ENCODE measurements around the gene CBLIF.
"Not testable (repeated sequence)": the region's sequence is repeated elsewhere in the genome, so short reads cannot be mapped to it uniquely, and the experiment has no call there.

CBLIF gene

DNA sequence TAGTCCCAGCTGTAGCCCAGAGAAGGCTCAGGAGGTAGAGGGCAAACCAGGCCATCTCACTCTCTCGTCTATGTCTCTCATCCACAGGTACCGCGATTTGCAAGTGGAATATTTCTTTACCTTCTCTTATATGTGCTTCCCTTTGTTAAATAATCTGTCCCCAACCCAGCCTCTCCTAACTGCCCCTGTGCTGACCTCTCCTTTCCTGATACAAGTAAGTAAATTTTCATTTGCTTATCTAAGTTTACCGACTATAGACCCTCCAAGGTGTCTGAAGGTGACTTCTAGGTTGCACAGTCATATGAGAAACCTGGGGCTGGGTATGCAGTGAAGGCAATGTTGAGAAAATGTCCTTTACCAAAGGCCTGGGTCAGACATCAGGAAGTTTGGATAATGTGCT lies at the start of gene CBLIF:
TSS of gene CBLIF (minus strand) at position 101 of the 400 bp plus-strand sequence. CDS start at position 55, 46 bp downstream.
- in situ Hi-C loops (cut with MboI; ENCODE audit: low sequenced_read_pairs) = loop anchor here (25.0 kb wide), 1 partner anchor 292 kb away; no protein-coding TSS in a partner anchor

DNA sequence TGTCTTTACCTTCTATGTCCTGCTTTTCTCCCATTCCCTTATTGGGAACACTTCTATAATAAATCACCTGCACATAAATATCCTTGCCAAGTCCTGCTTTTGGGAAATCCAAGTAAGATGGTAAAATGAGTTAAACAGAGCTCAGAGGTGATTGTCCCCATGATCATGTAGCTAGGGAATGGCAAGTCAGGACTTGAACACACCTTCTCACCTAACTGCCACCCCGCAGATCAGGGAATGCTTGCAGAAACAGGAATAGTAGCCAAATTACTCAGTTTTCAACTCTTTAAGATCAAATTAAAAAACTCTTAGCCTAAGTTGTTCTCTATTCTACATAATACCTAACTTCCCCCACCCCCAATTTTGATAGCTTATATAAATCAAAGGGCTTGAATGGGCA lies 49.3 kb upstream of the CBLIF start:
- in situ Hi-C loops (cut with MboI; ENCODE audit: low sequenced_read_pairs) = no loop called here

DNA sequence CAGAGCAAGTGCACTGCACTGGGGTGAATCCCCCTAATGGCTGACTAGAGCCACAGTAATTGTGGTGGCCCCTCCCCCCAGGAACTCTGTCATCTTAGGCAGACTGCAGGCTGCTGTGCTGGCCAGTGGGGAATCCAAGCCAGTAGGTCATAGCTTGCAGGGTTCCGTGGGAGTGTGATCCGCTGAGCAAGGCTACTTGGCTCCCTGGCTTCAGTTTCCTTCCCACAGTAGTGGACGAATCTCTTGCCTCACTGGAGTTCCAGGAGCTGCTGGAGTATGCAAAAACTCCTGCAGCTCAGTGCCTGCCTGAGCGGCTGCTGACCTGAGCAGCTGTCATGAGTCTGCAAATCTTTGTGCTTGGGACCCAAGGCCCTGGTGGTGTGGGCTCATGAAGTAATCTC lies 46.5 kb upstream of the CBLIF start:
- in situ Hi-C loops (cut with MboI; ENCODE audit: low sequenced_read_pairs) = no loop called here

DNA sequence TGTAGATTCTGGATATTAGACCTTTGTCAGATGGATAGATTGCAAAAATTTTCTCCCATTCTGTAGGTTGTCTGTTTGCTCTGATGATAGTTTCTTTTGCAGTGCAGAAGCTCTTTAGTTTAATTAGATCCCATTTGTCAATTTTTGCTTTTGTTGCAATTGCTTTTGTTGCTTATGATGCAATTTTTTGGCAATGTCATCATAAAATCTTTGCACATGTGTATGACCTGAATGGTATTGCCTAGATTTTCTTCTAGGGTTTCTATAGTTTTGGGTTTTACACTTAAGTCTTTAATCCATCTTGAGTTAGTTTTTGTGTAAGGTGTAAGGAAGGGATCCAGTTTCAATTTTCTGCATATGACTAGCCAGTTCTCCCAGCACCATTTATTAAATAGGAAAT lies 41.9 kb upstream of the CBLIF start:
- in situ Hi-C loops (cut with MboI; ENCODE audit: low sequenced_read_pairs) = not testable (repeated sequence)

DNA sequence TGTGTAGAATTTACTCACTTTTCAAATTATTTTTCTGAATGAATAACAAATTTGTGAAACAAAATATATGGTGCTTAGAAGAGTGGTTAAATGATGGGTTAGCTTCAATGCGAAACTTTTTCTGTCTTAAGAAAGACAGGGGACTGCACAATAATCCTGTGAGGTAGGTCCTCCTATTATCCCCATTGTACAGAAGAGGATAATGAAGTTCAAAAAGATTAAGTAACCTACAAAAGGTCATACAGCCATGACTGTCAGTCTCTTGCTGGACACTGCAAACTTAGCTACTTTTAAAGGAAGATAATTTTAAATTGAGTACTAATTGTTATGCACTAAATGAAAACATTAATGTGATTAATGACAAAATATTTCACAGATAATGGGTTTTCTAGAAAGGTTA lies 38.3 kb upstream of the CBLIF start:
- in situ Hi-C loops (cut with MboI; ENCODE audit: low sequenced_read_pairs) = no loop called here

DNA sequence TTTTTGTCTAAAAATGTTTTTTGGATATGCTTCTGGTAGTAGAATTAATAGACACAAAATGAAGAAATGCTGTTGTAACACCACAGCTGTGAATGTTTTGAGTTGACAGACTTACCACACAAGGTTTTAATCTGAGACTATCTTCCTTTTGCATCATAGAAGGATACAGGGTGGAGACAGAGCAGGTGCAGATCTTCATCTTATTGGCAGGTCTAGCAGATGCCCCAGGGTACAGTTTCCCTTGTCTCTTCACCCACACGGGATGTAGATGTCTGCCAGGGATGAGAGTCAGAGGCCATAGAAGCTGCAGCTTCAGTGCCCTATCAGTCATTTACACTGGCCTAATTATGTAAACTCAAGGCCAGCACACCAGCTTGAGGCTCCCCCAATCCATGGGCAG lies 34.3 kb upstream of the CBLIF start:
- in situ Hi-C loops (cut with MboI; ENCODE audit: low sequenced_read_pairs) = no loop called here

DNA sequence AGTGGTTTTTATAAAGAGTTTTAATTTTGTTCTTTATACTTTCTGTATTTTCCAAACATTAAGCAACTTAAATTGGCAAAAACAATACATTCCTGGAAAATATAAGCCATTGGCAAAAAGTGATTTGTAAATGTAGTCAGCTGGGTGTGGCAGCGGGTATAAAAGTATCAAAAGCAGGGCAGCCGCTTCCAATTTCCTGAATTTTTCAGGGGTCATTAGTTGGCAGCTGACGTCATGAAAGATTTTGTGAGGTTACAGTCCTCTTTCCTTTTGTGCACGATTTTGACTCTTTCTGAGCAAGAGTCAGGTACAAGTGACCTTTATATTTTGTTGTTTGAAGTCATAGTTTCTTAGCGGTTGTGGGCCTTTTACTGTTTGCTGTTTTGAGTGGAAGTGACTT lies 33.3 kb upstream of the CBLIF start, which contains the start of gene OOSP3:
TSS of gene OOSP3 (plus strand) at position 208 of the 400 bp plus-strand sequence. CDS start at position 235, 27 bp downstream.
- in situ Hi-C loops (cut with MboI; ENCODE audit: low sequenced_read_pairs) = no loop called here

DNA sequence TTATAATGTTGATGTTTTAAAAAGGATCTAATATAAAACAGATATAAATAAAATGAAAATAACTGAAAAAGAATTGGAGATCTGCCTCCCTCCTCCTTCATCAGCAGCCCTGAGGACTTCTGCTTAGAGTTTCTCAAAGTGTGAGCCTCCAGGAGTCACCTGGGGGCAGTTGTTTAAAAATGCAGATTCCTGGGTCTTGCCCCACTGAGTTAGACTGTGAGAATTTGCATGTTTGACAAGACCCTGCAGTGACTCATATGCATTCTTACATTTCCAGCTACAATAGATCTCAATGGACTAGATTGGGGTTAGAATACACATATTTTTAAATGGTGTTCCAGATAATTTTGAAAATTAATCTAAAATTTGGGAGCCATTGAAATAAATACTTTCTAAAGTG lies 32.5 kb upstream of the CBLIF start:
- in situ Hi-C loops (cut with MboI; ENCODE audit: low sequenced_read_pairs) = no loop called here

DNA sequence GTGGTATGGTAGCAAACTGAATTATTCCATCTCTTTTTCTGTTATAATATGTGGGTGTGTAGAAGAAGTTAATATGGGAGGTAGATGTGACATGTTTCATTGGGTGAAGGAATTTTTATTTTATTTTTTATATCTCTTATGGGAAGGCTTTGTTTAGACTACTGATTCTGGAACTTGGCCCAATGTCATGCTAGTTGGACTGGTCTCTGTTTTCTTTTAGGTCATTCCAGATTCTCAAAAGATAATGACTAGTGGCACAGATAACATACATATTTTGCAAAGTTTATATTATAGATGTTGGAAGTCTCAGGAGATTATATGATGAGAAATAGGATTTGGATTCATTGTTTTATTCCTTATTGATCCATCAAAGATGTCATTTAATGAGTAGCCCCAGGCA lies 32.0 kb upstream of the CBLIF start:
- in situ Hi-C loops (cut with MboI; ENCODE audit: low sequenced_read_pairs) = no loop called here

DNA sequence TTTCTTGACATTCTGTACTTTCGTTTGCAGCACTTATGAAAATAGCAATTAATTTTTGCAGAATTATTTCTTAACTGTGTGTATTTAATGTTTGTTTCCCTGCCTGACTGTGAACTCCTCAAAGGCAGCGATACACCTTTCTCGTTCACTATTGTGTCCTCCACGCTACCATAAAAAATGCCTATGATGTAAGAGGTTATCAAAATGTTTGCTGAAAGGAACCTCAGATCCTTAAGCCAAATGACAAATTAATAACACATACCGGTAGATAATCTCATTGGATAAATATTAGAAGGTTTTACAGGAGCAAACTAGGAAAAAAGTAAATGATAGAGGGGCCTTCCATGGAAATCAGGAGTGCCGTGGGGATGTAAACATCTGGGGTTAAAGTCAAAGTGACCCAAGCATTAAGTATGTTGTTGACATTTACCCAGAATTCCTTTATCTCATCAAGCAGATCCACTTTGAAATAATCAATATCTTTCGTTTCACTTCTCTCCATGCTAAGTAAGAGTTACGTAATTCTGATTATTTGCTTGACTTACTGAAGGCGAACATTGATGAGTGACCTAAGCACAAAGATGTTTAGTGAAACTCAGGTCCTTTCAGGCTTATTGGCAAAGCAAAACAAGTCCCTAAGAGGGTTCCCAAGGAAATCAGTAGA lies 30.7 kb upstream of the CBLIF start:
- in situ Hi-C loops (cut with MboI; ENCODE audit: low sequenced_read_pairs) = no loop called here

DNA sequence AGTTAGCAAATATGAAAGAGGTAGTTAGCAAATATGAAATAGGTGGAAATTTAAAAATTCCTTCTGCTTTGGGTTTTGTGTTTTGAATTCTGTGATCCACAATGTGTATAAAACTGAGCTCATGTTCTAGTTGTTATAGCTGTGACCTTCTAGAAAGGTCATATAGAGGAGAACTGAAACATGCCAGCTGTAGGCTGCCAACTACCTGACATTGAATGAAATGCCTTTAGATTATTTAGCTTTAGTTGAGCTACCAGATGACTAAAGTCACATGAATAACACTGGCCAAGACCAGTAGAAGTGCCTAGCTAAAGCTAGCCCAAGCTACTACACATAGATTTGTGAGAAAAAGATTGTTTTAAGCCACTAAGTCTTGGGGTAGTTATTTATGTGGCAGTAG lies 26.8 kb upstream of the CBLIF start:
- in situ Hi-C loops (cut with MboI; ENCODE audit: low sequenced_read_pairs) = no loop called here

DNA sequence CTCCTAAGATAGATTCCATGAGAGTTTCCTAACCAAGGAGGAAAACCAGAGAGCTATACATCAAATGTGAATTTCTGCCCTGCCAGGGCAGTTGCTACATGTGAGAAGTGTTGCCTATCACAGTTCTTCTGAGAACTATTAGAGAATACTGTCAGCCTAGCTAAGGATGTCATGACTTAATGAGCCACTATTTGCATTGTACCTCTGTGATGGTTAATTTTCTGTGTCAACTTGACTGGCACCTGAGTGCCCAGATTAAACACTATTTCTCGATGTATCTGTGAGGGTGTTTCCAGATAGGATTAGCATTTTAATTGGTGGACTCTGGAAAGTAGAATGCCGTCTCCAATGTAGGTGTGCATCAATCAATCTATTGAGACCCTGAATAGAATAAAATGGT lies 22.6 kb upstream of the CBLIF start:
- in situ Hi-C loops (cut with MboI; ENCODE audit: low sequenced_read_pairs) = no loop called here

DNA sequence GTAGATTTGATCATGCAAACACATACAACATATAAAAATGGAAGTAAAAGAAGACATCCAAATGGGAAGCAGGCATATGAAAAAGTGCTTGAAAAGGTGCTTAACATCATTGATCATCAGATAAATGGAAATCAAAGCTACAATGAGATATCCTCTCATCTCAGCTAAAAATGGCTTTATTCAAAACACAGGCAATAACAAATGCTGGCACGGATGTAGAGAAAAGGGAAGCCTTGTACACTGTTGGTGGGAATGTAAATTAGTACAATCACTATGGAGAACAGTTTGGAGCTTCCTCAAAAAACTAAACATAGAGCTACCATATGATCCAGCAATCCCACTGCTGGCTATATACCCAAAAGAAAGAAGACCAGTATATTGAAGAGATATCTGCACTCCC lies 21.5 kb upstream of the CBLIF start:
- in situ Hi-C loops (cut with MboI; ENCODE audit: low sequenced_read_pairs) = no loop called here

DNA sequence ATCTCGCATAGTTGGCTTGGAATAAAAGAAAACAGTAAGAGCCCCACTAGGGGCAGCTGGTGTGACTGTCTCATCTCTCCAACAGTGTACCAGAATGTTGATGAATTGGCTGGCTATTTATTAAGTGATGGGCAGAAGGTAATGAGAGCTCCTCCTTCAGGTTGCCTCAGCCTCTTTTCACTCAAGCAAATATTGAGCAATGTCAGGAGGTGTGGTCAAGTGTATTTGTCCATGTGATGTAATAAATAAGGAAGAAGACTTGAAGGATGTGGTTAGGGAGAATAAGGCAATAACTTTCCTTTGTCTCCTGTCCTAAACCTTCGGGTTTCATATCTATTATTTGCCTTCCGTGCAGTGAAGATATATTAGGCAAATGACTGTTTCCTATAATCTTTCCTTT lies 21.1 kb upstream of the CBLIF start, which contains the start of gene TCN1:
TSS of gene TCN1 (minus strand) at position 91 of the 400 bp plus-strand sequence. CDS start at position 74, 17 bp downstream.
- in situ Hi-C loops (cut with MboI; ENCODE audit: low sequenced_read_pairs) = no loop called here

DNA sequence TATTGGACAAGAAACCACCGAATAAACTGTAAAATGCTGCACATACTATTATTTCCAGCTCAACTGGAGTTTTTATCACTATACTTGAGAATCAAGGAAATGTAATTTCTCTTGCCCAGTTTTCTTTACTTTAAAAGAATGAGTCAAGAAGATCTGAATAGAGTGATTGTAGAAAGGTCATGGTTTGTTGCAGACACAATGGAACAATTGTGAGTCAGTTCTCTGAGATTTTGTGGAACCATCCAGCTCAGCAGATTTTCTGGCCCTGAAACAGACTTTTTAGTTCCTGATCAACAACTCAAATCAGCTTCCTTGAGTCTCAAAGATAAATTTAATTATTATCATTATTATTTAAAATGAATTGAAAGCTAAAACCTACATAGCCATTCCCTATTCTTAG lies 19.7 kb upstream of the CBLIF start:
- in situ Hi-C loops (cut with MboI; ENCODE audit: low sequenced_read_pairs) = no loop called here

DNA sequence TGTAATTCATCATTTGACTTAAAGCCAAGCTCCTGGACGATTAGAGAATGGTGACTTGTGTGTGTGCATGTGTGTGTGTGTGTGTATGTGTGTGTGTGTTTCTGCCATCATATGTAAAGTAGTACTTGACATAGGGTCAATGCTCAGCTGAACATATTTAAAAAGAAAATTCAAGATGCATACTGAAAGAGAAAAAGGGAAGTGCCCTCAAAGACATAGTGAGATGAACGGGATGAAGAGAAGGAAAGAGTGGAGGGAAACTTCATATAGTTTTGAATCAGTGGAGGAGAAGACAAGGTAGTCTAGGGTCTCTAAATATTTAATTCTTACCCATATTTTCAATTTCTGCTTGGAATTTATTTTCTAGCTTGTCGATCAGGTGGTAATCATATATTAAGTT lies 17.0 kb upstream of the CBLIF start:
- in situ Hi-C loops (cut with MboI; ENCODE audit: low sequenced_read_pairs) = no loop called here

DNA sequence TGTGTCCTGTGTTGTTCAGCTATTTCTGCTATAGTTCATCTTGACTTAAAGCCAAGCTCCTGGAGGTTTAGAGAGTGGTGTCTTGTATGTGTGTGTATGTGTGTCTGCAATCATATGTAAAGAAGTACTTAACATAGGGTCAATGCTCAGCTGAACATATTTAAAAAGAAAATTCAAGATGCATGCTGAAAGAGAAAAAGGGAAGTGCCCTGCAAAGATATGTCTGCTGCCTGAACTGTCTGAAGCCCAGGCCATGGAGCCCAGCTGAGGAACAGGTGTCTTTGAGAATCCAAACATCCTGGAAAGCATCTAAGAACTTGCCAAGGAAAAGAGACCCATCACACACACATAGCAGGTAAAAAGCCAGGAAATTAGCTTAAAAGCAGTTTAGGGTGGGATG lies 14.4 kb upstream of the CBLIF start:
- in situ Hi-C loops (cut with MboI; ENCODE audit: low sequenced_read_pairs) = no loop called here

DNA sequence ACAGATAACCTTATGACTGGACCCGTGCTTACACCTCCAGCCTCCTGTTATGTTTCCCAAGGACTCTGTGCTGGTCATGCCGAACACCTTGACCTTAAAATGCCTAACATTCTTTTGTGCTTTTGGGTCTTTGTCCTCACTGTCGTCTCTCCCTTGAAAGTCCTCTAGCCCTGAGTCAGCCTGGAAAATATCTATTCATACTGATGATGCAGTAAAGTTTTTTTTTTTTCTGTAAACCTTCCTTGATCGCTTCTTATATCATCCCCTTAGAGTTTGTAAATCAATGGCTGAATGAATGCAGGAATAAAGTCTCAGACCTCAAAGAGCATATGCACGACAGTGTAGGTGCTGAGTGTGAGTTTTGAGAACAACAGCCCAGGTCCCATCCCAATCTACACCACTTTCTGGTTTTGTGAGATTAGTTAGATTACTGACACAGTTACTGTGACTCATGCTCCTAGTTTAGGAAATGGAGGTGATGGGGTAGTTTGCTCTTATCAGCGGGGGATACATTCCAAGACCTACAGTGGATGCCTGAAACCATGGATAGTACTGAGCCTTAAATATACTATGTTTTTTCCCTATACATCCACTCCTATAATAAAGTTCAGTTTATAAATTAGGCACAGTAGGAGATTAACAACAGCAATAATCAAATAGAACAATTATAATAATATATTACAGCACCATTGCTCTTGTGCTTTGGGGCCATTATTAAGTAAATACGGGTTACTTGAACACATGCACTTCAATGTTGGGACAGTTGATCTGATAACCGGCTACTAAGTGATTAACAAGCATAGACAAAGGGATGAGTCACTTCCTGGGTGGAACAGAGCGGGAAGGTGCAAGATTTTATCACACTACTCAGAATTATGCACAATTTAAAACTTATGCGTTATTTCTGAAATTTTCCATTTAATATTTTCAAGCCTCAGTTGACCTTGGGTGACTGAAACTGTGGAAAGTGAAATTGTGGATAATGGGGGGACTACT lies 12.4 kb upstream of the CBLIF start:
- in situ Hi-C loops (cut with MboI; ENCODE audit: low sequenced_read_pairs) = no loop called here

DNA sequence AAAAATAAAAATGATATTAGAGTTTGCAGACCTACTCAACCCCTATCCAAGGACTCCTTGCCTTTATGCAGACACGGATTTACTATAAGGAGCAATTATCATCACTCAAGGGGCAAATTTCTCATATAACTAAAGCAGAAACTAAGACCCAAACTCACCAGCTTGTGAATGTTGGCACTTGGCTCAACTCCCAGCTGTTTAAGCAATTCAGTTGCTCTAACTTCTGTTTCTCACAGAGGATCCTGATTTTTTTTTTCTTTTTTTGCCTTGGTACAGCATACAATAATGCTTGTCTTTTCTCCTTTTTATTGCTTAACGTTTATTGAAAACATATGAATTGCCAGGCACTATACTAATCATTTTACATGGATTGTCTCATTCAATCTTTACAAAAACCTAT lies 9.6 kb upstream of the CBLIF start:
- in situ Hi-C loops (cut with MboI; ENCODE audit: low sequenced_read_pairs) = no loop called here

DNA sequence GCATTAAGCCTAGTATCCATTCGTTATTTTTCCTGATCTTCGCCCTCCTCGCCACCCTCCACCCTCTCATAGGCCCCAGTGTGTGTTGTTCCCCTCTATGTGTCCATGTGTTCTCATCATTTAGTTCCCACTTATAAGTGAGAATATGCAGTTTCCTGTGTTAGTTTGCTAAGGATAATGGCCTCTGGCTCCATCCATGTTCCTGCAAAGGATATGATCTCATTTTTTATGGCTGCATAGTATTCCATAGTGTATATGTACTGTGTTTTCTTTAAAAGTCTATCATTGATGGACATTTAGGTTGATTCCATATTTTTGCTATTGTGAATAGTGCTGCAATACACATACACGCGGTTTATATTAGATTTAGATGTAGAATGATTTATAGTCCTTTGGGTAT lies 6.1 kb upstream of the CBLIF start:
- in situ Hi-C loops (cut with MboI; ENCODE audit: low sequenced_read_pairs) = not testable (repeated sequence)

DNA sequence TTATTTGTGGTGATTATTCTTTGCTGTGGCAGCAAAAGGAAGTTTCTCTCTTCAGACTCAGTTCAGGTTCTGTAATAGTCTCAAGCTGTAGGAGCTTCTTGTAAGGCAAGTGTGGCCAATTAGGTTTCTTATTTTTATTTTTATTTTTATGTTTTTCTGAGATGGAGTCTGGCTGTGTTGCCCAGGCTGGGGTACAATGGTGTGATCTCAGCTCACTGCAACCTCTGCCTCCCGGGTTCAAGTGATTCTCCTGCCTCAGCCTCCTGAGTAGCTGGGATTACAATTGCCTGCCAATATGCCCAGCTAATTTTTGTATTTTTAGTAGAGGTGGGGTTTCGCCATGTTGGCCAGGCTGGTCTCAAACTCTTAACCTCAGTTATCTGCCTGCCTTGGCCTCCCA lies 4.3 kb upstream of the CBLIF start:
- in situ Hi-C loops (cut with MboI; ENCODE audit: low sequenced_read_pairs) = loop anchor here (25.0 kb wide), 1 partner anchor 288 kb away; no protein-coding TSS in a partner anchor

DNA sequence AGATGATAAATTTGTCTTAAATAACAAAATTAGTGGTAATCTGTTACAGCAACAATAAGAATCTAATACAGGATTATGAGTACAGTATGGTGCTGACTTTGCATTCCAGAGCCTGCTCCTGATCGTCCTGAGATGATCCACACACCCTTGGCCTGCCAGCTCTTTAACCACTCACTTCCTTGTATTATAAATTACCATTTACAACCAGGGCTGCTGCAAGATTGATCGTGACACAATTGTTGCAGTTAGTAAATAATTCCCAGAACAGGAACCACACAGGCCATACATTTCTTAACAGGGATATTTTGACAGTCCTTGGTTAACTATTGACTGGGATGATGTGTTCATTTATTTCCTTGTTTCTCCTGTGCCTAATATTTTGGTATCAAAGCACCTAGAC lies 3.8 kb upstream of the CBLIF start:
- in situ Hi-C loops (cut with MboI; ENCODE audit: low sequenced_read_pairs) = loop anchor here (25.0 kb wide), 1 partner anchor 288 kb away; no protein-coding TSS in a partner anchor
